OCI-LY7 (cell line): ENCODE results near the gene DPYSL4. TPM values are rescaled to one million over a fixed set of nuclear protein-coding genes. Genes with fewer than 3 reads are reported as not detected.

ENCODE experiments used
- BruUV-seq: library from RNA; stranded (reverse); fragments of 400-500 nt; replicated peaks from 2 replicates; lab custom pipeline; 2021; lab: Mats Ljungman, UMichigan
- CTCF ChIA-PET: fragments of 300-600 bp; sonication (Branson Sonifier 250); formaldehyde crosslinking; loops from one replicate; lab custom pipeline; 2022; ENCODE audit warnings: antibody characterized with exemption; ENCODE audit not compliant: unreplicated experiment; lab: Charles Lee
- POLR2A ChIA-PET: fragments of 300-600 bp; sonication (Branson Sonifier 250); formaldehyde crosslinking; loops from one replicate; lab custom pipeline; 2022; ENCODE audit warnings: antibody characterized with exemption; lab: Charles Lee
- DNase-seq: peaks from one replicate; pipeline ENCODE4 v3.0.0-alpha.2; 2015; ENCODE audit warnings: low spot score
- H2AFZ ChIP-seq: fragments of 200-600 bp; sonication (generic), shearing (Covaris generic); 2 replicates; pipeline ENCODE4 v1.6.1; 2014; ENCODE audit warnings: mild to moderate bottlenecking, antibody characterized with exemption, low read length, moderate library complexity
- H3K27ac ChIP-seq: fragments of 200-600 bp; sonication (generic); 2 replicates; pipeline ENCODE4 v1.5.1; 2014; ENCODE audit warnings: mixed run types, low read depth, mild to moderate bottlenecking, moderate library complexity, low read length, inconsistent platforms; ENCODE audit not compliant: poor library complexity, severe bottlenecking
- H3K36me3 ChIP-seq: fragments of 200-600 bp; sonication (generic); 2 replicates; pipeline ENCODE4 v1.6.1; 2014; ENCODE audit warnings: mild to moderate bottlenecking, antibody characterized with exemption, low read length, moderate library complexity, mixed read lengths; ENCODE audit not compliant: insufficient read depth
- H3K4me1 ChIP-seq: fragments of 200-600 bp; sonication (generic); 2 replicates; pipeline ENCODE4 v1.5.1; 2014; ENCODE audit warnings: mild to moderate bottlenecking, low read length; ENCODE audit not compliant: insufficient read depth, poor library complexity, severe bottlenecking
- H3K4me2 ChIP-seq: fragments of 200-600 bp; sonication (generic); 2 replicates; pipeline ENCODE4 v1.6.1; 2014; ENCODE audit warnings: mild to moderate bottlenecking, low read length
- H3K4me3 ChIP-seq: fragments of 200-600 bp; sonication (generic); 2 replicates; pipeline ENCODE4 v1.5.1; 2014; ENCODE audit warnings: mild to moderate bottlenecking, low read depth, low read length; ENCODE audit not compliant: poor library complexity, severe bottlenecking
- H3K79me2 ChIP-seq: fragments of 200-600 bp; sonication (generic); 2 replicates; pipeline ENCODE4 v1.6.1; 2016; ENCODE audit warnings: low read depth, mild to moderate bottlenecking, low read length, moderate library complexity, mixed read lengths; ENCODE audit not compliant: insufficient read depth
- H3K9me2 ChIP-seq: fragments of 200-600 bp; sonication (generic); 2 replicates; pipeline ENCODE4 v1.6.1; 2016; ENCODE audit warnings: mild to moderate bottlenecking, low read length, mixed read lengths; ENCODE audit not compliant: insufficient read depth
- H3K9me3 ChIP-seq: fragments of 200-600 bp; sonication (generic); 2 replicates; pipeline ENCODE4 v1.6.1; 2014; ENCODE audit warnings: mild to moderate bottlenecking, mixed run types, low read length, mixed read lengths
- H4K20me1 ChIP-seq: fragments of 200-600 bp; sonication (generic); 2 replicates; pipeline ENCODE4 v1.6.1; 2014; ENCODE audit warnings: mild to moderate bottlenecking, antibody characterized with exemption, low read length, moderate library complexity, mixed read lengths; ENCODE audit not compliant: insufficient read depth
- EZH2phosphoT487 ChIP-seq: fragments of 200-600 bp; sonication (generic); IDR thresholded peaks from 2 replicates; pipeline ENCODE4 v1.6.1; 2018; ENCODE audit warnings: low read depth, borderline replicate concordance, mild to moderate bottlenecking, mixed run types, antibody characterized with exemption, low read length, moderate library complexity, mixed read lengths
- intact Hi-C: fragments of 100-400 bp; cut with micrococcal nuclease; formaldehyde crosslinking; loops from one replicate; pipeline ENCODE4 v1.10.0; 2022; ENCODE audit not compliant: unreplicated experiment
- total RNA-seq, 2 experiments: library from RNA; depleted of rRNA in 1 of 2; stranded (reverse); fragments of >200 nt in 1 of 2; shearing (Covaris generic) in 1 of 2; gene quantifications; 2 replicates each; pipeline ENCODE4 v1.2.3, GENCODE V29; 2014 to 2022
- TF ChIP-seq, protein P1 (sequence below): fragments of 200-600 bp; sonication (generic); conservative IDR thresholded peaks from 2 replicates; pipeline ENCODE4 v1.5.1; 2014; ENCODE audit warnings: mild to moderate bottlenecking, antibody characterized with exemption, low read length, moderate library complexity, mixed read lengths

The DPYSL4 gene
- total RNA-seq, 2 experiments from 2014 or later: not detected

DNA sequence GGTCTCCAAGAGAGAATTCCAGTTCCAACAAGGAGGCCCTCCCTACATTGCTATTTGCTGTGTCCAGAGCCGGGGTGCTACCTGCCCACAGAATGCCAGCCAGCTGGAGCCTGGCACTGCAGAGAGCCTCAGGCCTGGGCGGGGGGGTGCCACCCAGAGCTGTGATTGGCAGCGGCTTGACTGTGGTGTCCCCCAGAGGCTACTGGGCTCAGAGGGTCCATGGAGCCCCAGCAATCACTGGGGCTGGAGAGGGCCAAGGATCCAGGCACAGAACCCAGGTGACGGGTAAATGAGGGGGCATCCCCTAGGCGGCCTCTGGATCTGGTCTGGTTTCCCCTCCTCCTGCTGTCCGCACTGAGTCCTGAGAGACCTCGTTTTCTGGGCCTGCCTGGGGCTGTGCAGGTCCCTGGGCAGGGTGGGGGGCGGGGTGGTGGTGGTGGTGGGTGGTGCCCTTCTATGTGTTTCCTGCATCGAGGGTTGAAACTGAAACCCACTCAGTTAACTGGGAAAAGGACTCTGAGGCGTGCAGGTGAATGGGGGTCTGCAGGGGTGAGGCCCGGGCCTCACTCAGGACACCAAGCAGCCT lies 12.6 kb downstream of the DPYSL4 start:
- no peak for DNase-seq
- ChIA-PET POLR2A (no interaction called here), CTCF (no interaction called here)
- Histone ChIP-seq H3K9me3 (no peaks in the 10 kb centered on the region), H2AFZ (no peak overlapping the region), H3K36me3 (no peaks in the 10 kb centered on the region), H4K20me1 (no peaks in the 10 kb centered on the region), H3K4me3 (no peak overlapping the region), H3K27ac (no peak overlapping the region), H3K9me2 (no peaks in the 10 kb centered on the region), H3K4me1 (no peaks in the 10 kb centered on the region), H3K79me2 (no peaks in the 10 kb centered on the region), H3K4me2 (no peak overlapping the region)
- no peak for TF ChIP-seq EZH2phosphoT487
- TF ChIP-seq, protein P1, sequence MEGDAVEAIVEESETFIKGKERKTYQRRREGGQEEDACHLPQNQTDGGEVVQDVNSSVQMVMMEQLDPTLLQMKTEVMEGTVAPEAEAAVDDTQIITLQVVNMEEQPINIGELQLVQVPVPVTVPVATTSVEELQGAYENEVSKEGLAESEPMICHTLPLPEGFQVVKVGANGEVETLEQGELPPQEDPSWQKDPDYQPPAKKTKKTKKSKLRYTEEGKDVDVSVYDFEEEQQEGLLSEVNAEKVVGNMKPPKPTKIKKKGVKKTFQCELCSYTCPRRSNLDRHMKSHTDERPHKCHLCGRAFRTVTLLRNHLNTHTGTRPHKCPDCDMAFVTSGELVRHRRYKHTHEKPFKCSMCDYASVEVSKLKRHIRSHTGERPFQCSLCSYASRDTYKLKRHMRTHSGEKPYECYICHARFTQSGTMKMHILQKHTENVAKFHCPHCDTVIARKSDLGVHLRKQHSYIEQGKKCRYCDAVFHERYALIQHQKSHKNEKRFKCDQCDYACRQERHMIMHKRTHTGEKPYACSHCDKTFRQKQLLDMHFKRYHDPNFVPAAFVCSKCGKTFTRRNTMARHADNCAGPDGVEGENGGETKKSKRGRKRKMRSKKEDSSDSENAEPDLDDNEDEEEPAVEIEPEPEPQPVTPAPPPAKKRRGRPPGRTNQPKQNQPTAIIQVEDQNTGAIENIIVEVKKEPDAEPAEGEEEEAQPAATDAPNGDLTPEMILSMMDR: no peak
- no TSS peak for BruUV-seq
- intact Hi-C loops: no loop called here

DNA sequence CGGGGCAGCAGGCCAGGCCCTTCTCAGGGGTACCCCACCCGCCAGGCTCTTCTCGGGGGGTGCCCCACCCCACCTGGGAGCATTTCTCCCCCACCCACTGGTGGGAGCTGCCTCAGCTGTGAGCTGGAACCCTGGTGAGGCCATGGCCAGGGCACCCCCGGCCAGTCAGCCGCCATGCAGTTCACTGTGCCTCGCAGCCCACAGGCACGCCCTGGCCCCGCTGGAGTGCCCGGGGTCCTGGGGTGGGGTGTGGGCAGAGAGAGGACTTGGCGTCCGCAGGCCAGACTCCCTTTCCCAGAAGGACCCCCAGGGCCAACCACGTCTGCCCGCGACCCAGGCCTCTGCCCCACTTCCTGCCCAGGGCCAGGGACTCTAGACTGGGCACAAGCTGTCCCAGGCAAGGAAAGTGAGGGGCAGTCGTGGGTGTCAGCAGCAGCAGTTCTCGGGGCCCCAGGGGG lies 13.1 kb downstream of the DPYSL4 start:
- no peak for DNase-seq
- Histone ChIP-seq H3K4me1 (no peaks in the 10 kb centered on the region), H4K20me1 (no peaks in the 10 kb centered on the region), H3K4me2 (no peak overlapping the region), H3K4me3 (no peak overlapping the region), H2AFZ (no peak overlapping the region), H3K79me2 (no peaks in the 10 kb centered on the region), H3K27ac (no peak overlapping the region), H3K9me2 (no peaks in the 10 kb centered on the region), H3K9me3 (no peaks in the 10 kb centered on the region), H3K36me3 (no peaks in the 10 kb centered on the region)
- ChIA-PET POLR2A (no interaction called here), CTCF (no interaction called here)
- no TSS peak for BruUV-seq
- TF ChIP-seq, protein P1: no peak
- no peak for TF ChIP-seq EZH2phosphoT487
- intact Hi-C loops: no loop called here

DNA sequence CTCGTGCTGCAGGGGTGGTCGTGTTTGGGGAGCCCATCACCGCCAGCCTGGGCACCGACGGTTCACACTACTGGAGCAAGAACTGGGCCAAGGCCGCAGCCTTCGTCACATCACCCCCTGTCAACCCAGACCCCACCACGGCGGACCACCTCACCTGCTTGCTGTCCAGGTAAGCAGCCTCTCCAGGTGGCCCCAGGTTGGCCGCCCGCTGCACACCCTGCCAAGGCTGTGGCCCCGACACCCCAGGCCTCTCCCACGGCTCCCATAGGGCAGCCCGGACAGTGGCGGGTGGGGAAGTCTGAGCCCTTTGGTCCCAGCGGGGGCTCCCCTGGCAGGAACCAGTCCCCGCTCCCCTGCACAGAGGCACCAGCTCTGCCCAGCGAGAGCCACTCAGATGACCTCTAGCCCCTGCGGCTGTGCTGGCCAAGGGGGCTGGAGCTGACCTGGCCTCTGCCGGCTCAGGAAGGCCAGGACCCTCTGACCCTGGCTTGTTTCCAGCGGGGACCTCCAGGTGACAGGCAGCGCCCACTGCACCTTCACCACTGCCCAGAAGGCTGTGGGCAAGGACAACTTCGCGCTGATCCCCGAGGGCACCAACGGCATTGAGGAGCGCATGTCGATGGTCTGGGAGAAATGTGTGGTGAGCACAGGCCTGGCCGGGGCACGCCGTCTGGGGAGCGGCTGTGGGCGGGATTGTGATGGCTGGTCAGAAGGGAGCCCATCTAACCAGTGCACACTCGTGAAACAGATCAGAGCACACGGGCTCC lies 13.8 kb downstream of the DPYSL4 start:
- TF ChIP-seq, protein P1: no peak
- TF ChIP-seq EZH2phosphoT487: no peak
- POLR2A ChIA-PET: no interaction called here
- Histone ChIP-seq H3K36me3 (no peaks in the 10 kb centered on the region), H4K20me1 (no peaks in the 10 kb centered on the region), H3K79me2 (no peaks in the 10 kb centered on the region), H3K4me2 (no peak overlapping the region), H3K4me3 (no peak overlapping the region), H2AFZ (no peak overlapping the region), H3K4me1 (no peaks in the 10 kb centered on the region), H3K27ac (no peak overlapping the region), H3K9me3 (no peaks in the 10 kb centered on the region), H3K9me2 (no peaks in the 10 kb centered on the region)
- BruUV-seq: no TSS peak
- DNase-seq: no peak
- intact Hi-C loops: no loop called here
- CTCF ChIA-PET: no interaction called here
